ENCODE measurements around the gene ABLIM2. TPM values are rescaled to one million over a fixed set of nuclear protein-coding genes. Genes with fewer than 3 reads are reported as not detected.
A peak's percentile ranks its signal among the peaks of the same experiment; 100 is the strongest.

The ABLIM2 gene
- total and polyA plus RNA-seq, 10 of the 15 experiments (the other 5 are each of a cell fraction or from before 2014, with no cell fraction given): 0.03 to 0.15 (median 0.05) TPM; not detected in 7

DNA sequence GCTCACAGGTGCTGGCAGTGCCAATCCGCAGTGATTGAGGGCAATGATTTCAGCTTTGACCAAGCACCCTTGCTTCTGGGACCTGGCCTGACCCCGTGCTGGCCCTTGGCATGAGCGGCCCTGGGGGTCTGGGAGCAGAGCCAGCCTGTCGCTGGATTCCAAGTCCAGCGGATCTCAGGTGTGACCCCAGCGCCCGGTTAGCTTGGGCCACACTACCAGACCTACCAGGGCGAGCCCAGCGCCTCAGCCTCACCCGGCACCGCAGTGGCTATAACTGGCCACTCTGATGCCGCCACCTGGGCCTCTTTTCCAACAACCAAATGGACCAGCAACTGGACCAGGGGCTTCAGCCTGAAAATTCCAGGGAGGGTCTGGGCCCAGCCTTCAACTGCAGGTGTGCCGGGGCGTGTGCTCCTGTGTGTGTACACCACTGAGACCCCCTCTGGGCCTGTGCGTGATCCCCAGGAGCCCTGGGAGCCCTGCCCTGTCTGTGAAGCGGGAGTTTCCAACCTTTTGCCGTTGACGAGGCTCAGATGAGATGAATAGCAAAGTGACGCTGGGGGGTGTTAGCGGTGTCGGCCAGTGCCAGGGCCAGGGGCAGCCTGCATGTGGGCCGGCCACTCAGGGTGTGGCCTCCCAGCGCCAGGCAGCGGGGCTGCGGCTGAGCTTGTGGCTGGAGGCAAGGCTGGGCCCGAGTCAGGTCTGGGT, 41.1 kb upstream of the ABLIM2 start:
- ChIA-PET RAD21 (ENCODE audit: unreplicated experiment) (interaction anchor here (0.6 to 4.4 kb wide), 9 partner anchors 9 to 191 kb away, joined by 3 to 28 read pairs (median 4); no protein-coding TSS in a partner anchor), CTCF (interaction anchor here (1.1 to 3.7 kb wide), 4 partner anchors 20 to 30 kb away, joined by 3 to 33 read pairs (median 10); no protein-coding TSS in a partner anchor), POLR2A (interaction anchor here (0.6 to 1.8 kb wide), 8 partner anchors 14 to 41 kb away, joined by 3 to 10 read pairs (median 4); partner anchors contain the start of gene ABLIM2), SMC1A (ENCODE audit: uncharacterized antibody, unreplicated experiment) (interaction anchor here (0.8 to 2.2 kb wide), 6 partner anchors 21 to 232 kb away, joined by 3 to 19 read pairs (median 6); no protein-coding TSS in a partner anchor)
- BruUV-seq (replicated peaks): TSS peak; percentile 71
- H3K27ac ChIP-seq (ENCODE audit: control insufficient read depth, insufficient read depth): peak overlapping the region; percentile 94
- peaks cover 55% of the 10 kb centered on the region for H3K79me2 ChIP-seq (ENCODE audit: control insufficient read depth, insufficient read depth, low read length)
- no peaks in the 10 kb centered on the region for H3K27me3 ChIP-seq (replicated peaks in 1 of 2; ENCODE audit: control insufficient read depth in 2 of 2, insufficient read depth in 2 of 2, low read length in 1 of 2)
- WGBS (ENCODE audit: insufficient coverage, insufficient replicate concordance, low lambda C conversion rate, missing lambda C conversion rate): 5% methylated on average over 25 of the region's 26 CpGs
- FAIRE-seq (no peak), DNase-seq (ENCODE audit: low read depth, low spot score) (no peak), ATAC-seq (peak; percentile 20)
- in situ Hi-C loops (cut with MboI) (no loop called here), intact Hi-C loops (cut with micrococcal nuclease; ENCODE audit: unreplicated experiment) (loop anchor here (2.0 kb wide), 1 partner anchor 29 kb away; no protein-coding TSS in a partner anchor)
- TF ChIP-seq MXI1 (IDR thresholded peaks at IDR 0.05; ENCODE audit: low read depth, low read length) (0 out of 2 replicates have a peak, but pooled peaks have one; percentile 3), TCF3 (IDR thresholded peaks at IDR 0.05; ENCODE audit: borderline replicate concordance, insufficient read depth, low read depth, low read length) (0 out of 2 replicates have a peak, but pooled peaks have one; percentile 11), POLR2AphosphoS5 (IDR thresholded peaks at IDR 0.05; ENCODE audit: low read length) (no peak; the same call in 1 of the 2 replicates), KLF5 (IDR thresholded peaks at IDR 0.05; ENCODE audit: partially characterized antibody) (no peak), POU2F2 (IDR thresholded peaks at IDR 0.05; ENCODE audit: borderline replicate concordance, low read depth, low read length) (peak; percentile 6; the same call in 1 of the 3 replicates), RUNX3 (IDR thresholded peaks at IDR 0.05; ENCODE audit: low read length) (no peak), CHD1 (IDR thresholded peaks at IDR 0.05; ENCODE audit: low read depth, low read length) (0 out of 2 replicates have a peak, but pooled peaks have one; percentile 9), ZNF24 (IDR thresholded peaks at IDR 0.05) (no peak), STAT3 (IDR thresholded peaks at IDR 0.05; ENCODE audit: low read depth, low read length) (no peak), SMARCA5 (IDR thresholded peaks at IDR 0.05) (no peak), PAX8 (IDR thresholded peaks at IDR 0.05) (no peak), CBFB (IDR thresholded peaks at IDR 0.05; ENCODE audit: low read depth) (no peak), SPI1 (IDR thresholded peaks at IDR 0.05; ENCODE audit: borderline replicate concordance, insufficient read depth, low read depth, low read length) (no peak), EED (IDR thresholded peaks at IDR 0.05; ENCODE audit: low read depth) (no peak)
- TF ChIP-seq, protein P1, sequence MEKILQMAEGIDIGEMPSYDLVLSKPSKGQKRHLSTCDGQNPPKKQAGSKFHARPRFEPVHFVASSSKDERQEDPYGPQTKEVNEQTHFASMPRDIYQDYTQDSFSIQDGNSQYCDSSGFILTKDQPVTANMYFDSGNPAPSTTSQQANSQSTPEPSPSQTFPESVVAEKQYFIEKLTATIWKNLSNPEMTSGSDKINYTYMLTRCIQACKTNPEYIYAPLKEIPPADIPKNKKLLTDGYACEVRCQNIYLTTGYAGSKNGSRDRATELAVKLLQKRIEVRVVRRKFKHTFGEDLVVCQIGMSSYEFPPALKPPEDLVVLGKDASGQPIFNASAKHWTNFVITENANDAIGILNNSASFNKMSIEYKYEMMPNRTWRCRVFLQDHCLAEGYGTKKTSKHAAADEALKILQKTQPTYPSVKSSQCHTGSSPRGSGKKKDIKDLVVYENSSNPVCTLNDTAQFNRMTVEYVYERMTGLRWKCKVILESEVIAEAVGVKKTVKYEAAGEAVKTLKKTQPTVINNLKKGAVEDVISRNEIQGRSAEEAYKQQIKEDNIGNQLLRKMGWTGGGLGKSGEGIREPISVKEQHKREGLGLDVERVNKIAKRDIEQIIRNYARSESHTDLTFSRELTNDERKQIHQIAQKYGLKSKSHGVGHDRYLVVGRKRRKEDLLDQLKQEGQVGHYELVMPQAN (conservative IDR thresholded peaks at IDR 0.05): no peak
- H3K4me3 ChIP-seq: peak overlapping the region; percentile 74
- H3K4me2 ChIP-seq (ENCODE audit: control insufficient read depth, insufficient read depth): peak overlapping the region; percentile 100
- H2AFZ ChIP-seq (ENCODE audit: control insufficient read depth, low read depth, low read length): no peak overlapping the region
- no peaks in the 10 kb centered on the region for H4K20me1 ChIP-seq (ENCODE audit: control insufficient read depth, insufficient read depth)
- H3K9ac ChIP-seq (ENCODE audit: control insufficient read depth, insufficient read depth, low read length): peak overlapping the region; percentile 91
- peaks cover 0 to 2% of the 10 kb centered on the region in 2 experiments; a peak in 2 of 4 replicates for H3K36me3 ChIP-seq (ENCODE audit: control insufficient read depth in 2 of 2, insufficient read depth in 2 of 2, low read length in 1 of 2)
- H3K9me3 ChIP-seq (replicated peaks; ENCODE audit: control insufficient read depth, insufficient read depth, low read length): no peaks in the 10 kb centered on the region
- peaks cover 48% of the 10 kb centered on the region for H3K4me1 ChIP-seq (ENCODE audit: control insufficient read depth, insufficient read depth, low read length)
